WI38 (cell line): Measurements from ENCODE around the gene CA5B.
"Not testable (repeated sequence)": the region's sequence is repeated elsewhere in the genome, so short reads cannot be mapped to it uniquely, and the experiment has no call there.

ENCODE experiments used
- H3K4me3 ChIP-seq: 2 replicates; pipeline ENCODE4 v1.5.1; 2011; ENCODE audit warnings: low read depth, mild to moderate bottlenecking, control low read depth, low read length
- TF ChIP-seq, protein P1 (sequence below): IDR thresholded peaks from 2 replicates; pipeline ENCODE4 v1.5.1; 2012; ENCODE audit warnings: low read depth, mild to moderate bottlenecking, control low read depth, low read length

The CA5B gene, protein sequence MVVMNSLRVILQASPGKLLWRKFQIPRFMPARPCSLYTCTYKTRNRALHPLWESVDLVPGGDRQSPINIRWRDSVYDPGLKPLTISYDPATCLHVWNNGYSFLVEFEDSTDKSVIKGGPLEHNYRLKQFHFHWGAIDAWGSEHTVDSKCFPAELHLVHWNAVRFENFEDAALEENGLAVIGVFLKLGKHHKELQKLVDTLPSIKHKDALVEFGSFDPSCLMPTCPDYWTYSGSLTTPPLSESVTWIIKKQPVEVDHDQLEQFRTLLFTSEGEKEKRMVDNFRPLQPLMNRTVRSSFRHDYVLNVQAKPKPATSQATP

DNA sequence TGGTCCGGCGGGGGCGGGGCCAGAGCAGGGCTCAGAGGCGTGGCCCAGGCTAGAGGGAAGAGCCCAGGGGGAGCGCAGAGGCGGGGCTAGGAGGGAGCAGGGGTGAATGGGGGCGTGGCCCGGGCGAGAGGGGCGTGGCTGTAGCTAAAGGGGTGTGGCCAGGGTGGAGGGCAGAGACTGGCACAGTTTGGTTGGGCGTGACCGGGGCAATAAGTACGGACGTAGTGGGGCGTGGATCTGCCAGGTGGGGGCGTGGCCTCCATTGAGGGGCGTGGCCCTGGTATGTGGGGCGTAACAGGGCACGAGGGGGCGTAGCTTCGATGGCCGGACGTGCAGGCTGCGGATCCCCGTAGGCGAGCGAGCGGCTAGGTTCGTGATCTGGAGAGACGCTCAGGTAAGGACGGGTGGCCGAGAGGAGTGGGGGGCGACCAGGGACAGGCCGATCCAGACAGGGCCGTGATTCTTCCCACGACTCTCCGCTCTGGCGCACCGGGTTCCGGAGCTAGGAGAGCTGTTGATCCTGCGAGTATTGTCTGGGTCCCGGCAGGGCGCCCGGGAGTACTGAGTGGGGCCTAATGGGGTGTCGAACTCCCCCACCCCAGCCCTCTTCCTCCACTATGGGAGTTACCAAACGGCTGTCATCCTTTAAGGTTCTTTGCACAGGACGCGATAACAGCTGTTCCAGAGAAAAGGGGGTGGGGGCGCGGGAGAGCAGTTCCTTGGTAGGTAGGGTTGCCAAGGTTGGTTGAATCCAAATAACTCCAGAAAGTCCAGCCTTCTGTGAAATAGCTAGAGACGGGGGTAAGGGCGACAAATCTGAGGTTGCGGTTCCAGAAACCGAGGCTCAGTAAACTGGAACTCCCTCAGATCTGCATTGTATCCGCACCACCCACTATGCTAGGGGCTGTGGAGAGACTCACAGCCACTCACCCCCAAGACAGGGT is at the start of gene CA5B:
TSS of gene CA5B (plus strand) at position 312 of the 944 bp plus-strand sequence. CDS start 11,754 bp downstream, outside the sequence.
- H3K4me3 ChIP-seq = peak within 1 kb of the TSS; percentile 46
- TF ChIP-seq, protein P1, sequence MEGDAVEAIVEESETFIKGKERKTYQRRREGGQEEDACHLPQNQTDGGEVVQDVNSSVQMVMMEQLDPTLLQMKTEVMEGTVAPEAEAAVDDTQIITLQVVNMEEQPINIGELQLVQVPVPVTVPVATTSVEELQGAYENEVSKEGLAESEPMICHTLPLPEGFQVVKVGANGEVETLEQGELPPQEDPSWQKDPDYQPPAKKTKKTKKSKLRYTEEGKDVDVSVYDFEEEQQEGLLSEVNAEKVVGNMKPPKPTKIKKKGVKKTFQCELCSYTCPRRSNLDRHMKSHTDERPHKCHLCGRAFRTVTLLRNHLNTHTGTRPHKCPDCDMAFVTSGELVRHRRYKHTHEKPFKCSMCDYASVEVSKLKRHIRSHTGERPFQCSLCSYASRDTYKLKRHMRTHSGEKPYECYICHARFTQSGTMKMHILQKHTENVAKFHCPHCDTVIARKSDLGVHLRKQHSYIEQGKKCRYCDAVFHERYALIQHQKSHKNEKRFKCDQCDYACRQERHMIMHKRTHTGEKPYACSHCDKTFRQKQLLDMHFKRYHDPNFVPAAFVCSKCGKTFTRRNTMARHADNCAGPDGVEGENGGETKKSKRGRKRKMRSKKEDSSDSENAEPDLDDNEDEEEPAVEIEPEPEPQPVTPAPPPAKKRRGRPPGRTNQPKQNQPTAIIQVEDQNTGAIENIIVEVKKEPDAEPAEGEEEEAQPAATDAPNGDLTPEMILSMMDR = no peak

DNA sequence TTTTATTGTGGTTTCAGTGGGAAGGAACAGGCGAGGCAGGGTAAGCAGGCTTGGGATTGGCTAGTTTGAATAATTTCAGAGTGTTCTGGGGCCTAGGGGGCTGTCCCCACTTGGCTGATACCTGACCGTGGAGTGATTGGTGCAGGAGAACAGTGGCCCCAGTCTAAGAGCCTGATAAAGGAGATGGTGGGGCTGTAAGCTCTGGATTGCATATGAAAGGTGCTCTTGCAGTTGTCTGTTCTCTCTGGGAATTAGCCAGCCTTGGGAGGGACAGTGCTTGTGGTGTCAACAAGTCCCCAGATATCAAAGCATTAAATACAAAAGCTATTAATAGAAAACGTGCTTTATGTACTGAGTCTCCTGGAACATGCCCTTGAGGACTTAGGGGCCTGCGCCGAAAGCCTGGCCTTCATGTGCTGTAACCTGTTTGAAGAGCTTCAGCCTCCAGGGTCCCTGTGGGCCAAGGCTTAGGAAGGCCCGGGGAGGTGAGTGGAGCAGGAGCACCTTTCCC is 43.1 kb upstream of the CA5B start:
- H3K4me3 ChIP-seq = no peak overlapping the region
- TF ChIP-seq, protein P1 = no peak

DNA sequence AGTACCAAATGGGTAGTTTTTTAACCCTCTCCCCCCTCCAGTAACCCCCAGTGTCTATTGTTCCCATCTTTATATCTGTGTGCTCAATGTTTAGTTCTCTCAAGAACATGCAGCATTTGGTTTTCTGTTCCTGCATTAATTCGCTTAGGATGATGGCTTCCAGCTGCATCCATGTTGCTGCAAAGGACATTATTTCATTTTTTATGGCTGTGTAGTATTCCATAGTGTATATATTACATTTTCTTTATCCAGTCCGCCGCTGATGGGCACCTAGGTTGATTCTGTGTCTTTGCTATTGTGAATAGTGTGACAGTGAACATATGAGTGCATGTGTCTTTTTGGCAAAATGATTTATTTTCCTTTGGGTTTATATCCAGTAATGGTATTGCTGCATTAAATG is 41.6 kb upstream of the CA5B start:
- H3K4me3 ChIP-seq = no peak overlapping the region
- TF ChIP-seq, protein P1 = no peak

DNA sequence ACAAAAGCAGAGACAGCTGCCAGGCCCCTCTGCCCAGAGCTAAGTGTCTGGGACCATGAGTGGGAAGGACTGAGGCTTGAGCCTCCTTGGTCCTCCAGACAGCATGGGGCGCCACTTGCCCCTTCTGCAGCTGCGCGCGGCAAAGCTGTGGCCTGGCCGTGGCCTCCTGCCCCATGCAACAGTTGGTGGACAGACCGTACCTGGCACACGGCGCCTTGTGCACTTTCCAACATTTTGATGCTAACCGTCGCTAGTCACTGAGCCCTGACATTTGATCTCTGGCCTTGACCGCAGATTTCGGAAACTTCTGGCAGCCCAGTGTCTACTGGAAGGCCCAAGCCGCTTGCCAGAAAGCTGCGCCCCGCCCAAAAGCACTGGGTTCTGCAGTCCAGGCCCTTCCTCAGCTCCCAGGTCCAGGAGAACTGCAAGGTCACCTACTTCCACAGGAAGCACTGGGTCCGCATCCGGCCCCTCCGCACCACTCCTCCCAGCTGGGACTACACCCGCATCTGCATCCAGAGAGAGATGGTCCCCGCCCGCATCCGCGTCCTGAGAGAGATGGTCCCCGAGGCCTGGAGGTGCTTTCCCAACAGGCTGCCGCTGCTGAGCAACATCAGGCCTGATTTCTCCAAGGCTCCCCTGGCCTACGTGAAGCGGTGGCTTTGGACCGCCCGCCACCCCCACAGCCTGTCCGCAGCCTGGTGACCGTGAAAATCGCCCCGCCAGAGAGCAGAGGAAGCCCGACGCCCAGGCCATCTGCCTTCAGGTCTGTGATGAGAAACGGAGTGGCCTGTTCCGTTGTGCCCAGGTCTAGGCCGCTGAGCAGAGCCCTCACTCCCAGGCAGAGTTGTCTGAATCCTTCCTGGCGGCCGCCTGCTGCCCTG is 35.3 kb upstream of the CA5B start:
- TF ChIP-seq, protein P1 = no peak
- H3K4me3 ChIP-seq = no peak overlapping the region

DNA sequence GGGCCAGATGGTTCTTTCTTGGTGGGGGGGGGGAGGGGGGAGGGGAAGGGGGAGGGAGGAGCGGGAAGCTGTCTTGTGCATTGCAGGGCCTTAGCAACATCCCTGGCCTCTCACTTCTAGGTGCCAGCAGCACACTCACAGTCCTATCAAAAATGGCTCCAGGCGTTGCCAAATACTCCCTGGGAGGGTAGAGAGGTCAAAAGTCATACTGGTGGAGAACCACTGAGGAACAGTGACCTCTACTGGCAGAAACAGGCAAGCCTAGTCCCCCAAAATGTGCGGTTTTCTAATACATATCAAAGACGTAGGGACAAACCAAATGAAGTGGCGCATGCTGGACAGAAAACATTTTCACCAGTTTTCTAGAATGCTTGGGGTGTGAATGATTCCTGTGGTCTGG is 34.3 kb upstream of the CA5B start:
- not testable (repeated sequence) for H3K4me3 ChIP-seq

DNA sequence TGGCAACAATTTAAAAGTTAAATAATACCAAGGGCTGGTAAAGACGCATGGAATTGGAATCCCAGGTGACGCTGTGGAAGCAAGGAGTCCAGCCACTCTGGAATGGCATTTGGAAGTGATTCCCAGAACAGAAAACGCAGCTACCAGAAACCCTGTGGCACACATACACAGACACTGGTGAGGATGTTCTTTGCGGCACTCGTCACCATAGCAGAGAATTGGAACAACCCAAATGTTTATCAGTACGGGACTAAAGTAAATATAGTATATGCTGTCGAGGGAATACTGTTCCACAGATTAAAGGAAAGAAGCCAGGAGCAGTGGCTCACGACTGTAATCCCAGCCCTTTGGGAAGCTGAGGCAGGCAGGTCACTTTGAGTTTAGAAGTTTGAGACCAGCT is 33.8 kb upstream of the CA5B start:
- H3K4me3 ChIP-seq = not testable (repeated sequence)

DNA sequence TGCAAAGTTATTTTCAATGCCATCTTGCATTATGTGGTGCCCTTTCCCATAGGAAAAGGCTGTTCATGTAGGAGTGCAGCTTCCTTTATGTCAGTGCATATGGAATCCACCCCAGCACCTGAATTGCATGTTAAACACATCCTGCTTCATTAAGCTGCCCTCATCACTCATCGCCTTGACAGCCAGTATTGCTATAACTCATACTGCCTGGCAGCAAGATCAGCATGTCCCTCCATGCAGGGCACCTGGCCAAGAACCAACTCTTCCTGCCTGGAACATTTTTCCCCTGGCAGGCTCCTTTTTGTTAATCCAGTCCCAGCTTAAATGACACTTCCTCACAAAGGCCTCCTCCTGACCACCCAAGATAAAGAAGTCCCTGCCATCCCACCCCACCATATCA is 23.5 kb upstream of the CA5B start:
- TF ChIP-seq, protein P1 = no peak
- no peak overlapping the region for H3K4me3 ChIP-seq
